Right cardiac atrium (tissue), 5 donors: ENCODE results near the gene TEKT5. TPM values are rescaled to one million over a fixed set of nuclear protein-coding genes. Genes with fewer than 3 reads are reported as not detected.

ENCODE experiments used
- polyA plus RNA-seq: library from polyadenylated mRNA; stranded (reverse); fragments of 200-250 nt; gene quantifications from one replicate; pipeline ENCODE4 v1.2.3, GENCODE V29; 2013
- total RNA-seq, 4 donors: library from RNA; stranded (reverse); fragmentation: NEBNext Ultra II Directional; extraction: Animal tissue kit (Norgen Biotek cat#: 25700); gene quantifications; one replicate each; pipeline ENCODE4 v1.2.1, GENCODE V29; 2021
- donor health status: healthy with polysubstance abuse.
- donor health status: DM: no; HTN: yes; CAD: no.
- donor health status: DM: no; HTN: no; CAD: no.
- donor health status: DM: no; HTN: yes; CAD: no; lungs with severe emphysema.
- donor health status: DM: yes; HTN: yes; CAD: no.

Gene TEKT5
- total and polyA plus RNA-seq, 5 donors: 0.07 TPM; not detected in 4

Other genes starting within 250 kb of the TEKT5 start
- 10 to 100 TPM; 66.0 to 85.0 (median 74.3) TPM for gene EMP2, start 114.3 kb downstream of the TEKT5 start, total RNA-seq
- 34.4 TPM for gene EMP2, start 114.3 kb downstream of the TEKT5 start, polyA plus RNA-seq
- 10 to 100 TPM; 45.9 to 49.8 (median 47.4) TPM for gene NUBP1, start 48.9 kb upstream of the TEKT5 start, total RNA-seq
- gene NUBP1, start 48.9 kb upstream of the TEKT5 start, polyA plus RNA-seq: 55.9 TPM
- gene TVP23A, start 123.9 kb upstream of the TEKT5 start, total RNA-seq: 1 to 10 TPM; 1.9 to 3.2 (median 2.0) TPM
- gene TVP23A, start 123.9 kb upstream of the TEKT5 start, polyA plus RNA-seq: 1.4 TPM
- 1 to 10 TPM; 5.3 to 9.1 (median 7.5) TPM for gene CIITA, start 182.3 kb upstream of the TEKT5 start, total RNA-seq
- gene CIITA, start 182.3 kb upstream of the TEKT5 start, polyA plus RNA-seq: 7.3 TPM
- gene DEXI, start 247.5 kb upstream of the TEKT5 start, total RNA-seq: 100 to 1,000 TPM in 2 of 4 donors, 10 to 100 TPM in 2; 82.2 to 126 (median 101) TPM
- gene DEXI, start 247.5 kb upstream of the TEKT5 start, polyA plus RNA-seq: 127 TPM
- gene CLEC16A, start 249.6 kb upstream of the TEKT5 start, total RNA-seq: 10 to 100 TPM; 24.0 to 31.5 (median 30.4) TPM
- 14.9 TPM for gene CLEC16A, start 249.6 kb upstream of the TEKT5 start, polyA plus RNA-seq